SK-N-SH treated with all-trans-retinoic acid at 6 μM for 48 hours (cell line): ENCODE measurements around the gene WDR53.

ENCODE experiments used
- ATAC-seq: fragments of 200-7000 bp; cut with Tn5 transposase; 3 replicates; pipeline ENCODE4 v1.9.1; 2020; ENCODE audit warnings: mild to moderate bottlenecking, moderate library complexity
- ARNTL ChIP-seq: fragments of 450-650 bp; formaldehyde crosslinking; IDR thresholded peaks from 2 replicates; pipeline ENCODE4 v1.5.0; 2020; ENCODE audit warnings: low read depth, mild to moderate bottlenecking, moderate library complexity, borderline replicate concordance
- CREB5 ChIP-seq: fragments of 250-450 bp; sonication (Bioruptor Pico); IDR thresholded peaks from 2 replicates; pipeline ENCODE4 v1.5.1; 2020; ENCODE audit warnings: low read depth, mild to moderate bottlenecking, moderate library complexity
- CSDC2 ChIP-seq: fragments of 250-450 bp; sonication (Bioruptor Pico); IDR thresholded peaks from 2 replicates; pipeline ENCODE4 v1.5.0; 2020; ENCODE audit warnings: mild to moderate bottlenecking, moderate library complexity
- CSRNP3 ChIP-seq: fragments of 250-450 bp; sonication (Bioruptor Pico); IDR thresholded peaks from 2 replicates; pipeline ENCODE4 v1.5.1; 2021; ENCODE audit warnings: mild to moderate bottlenecking, moderate library complexity
- ESRRG ChIP-seq: fragments of 250-450 bp; sonication (Bioruptor Pico); IDR thresholded peaks from 2 replicates; pipeline ENCODE4 v1.6.1; 2021; ENCODE audit warnings: mild to moderate bottlenecking
- GLIS3 ChIP-seq: fragments of 250-450 bp; sonication (Bioruptor Pico); IDR thresholded peaks from 2 replicates; pipeline ENCODE4 v1.5.0; 2020; ENCODE audit warnings: mild to moderate bottlenecking, moderate library complexity
- OSR1 ChIP-seq: fragments of 250-450 bp; sonication (Bioruptor Pico); IDR thresholded peaks from 2 replicates; pipeline ENCODE4 v1.8.0; 2022; ENCODE audit warnings: moderate library complexity, mild to moderate bottlenecking, inconsistent platforms
- PATZ1 ChIP-seq: fragments of 250-450 bp; sonication (Bioruptor Pico); IDR thresholded peaks from 2 replicates; pipeline ENCODE4 v1.8.0; 2020; ENCODE audit warnings: mild to moderate bottlenecking, moderate library complexity, borderline replicate concordance
- RARB ChIP-seq: fragments of 250-450 bp; sonication (Bioruptor Pico); IDR thresholded peaks from 2 replicates; pipeline ENCODE4 v1.8.0; 2021; ENCODE audit warnings: mild to moderate bottlenecking, moderate library complexity
- TCF4 ChIP-seq: fragments of 250-450 bp; sonication (Bioruptor Pico); IDR thresholded peaks from 2 replicates; pipeline ENCODE4 v1.8.0; 2021; ENCODE audit warnings: mild to moderate bottlenecking, moderate library complexity, borderline replicate concordance
- TOX ChIP-seq: fragments of 250-450 bp; sonication (Bioruptor Pico); IDR thresholded peaks from 2 replicates; pipeline ENCODE4 v1.8.0; 2021; ENCODE audit warnings: mild to moderate bottlenecking, moderate library complexity, borderline replicate concordance
- ZC3H10 ChIP-seq: fragments of 250-450 bp; sonication (Bioruptor Pico); IDR thresholded peaks from 2 replicates; pipeline ENCODE4 v1.5.1; 2021; ENCODE audit warnings: mild to moderate bottlenecking, moderate library complexity
- ZFP3 ChIP-seq: fragments of 250-450 bp; sonication (Bioruptor Pico); IDR thresholded peaks from 2 replicates; pipeline ENCODE4 v1.5.0; 2020; ENCODE audit warnings: mild to moderate bottlenecking, moderate library complexity
- ZFP30 ChIP-seq: fragments of 450-650 bp; formaldehyde crosslinking; IDR thresholded peaks from 2 replicates; pipeline ENCODE4 v1.5.0; 2022; ENCODE audit warnings: mild to moderate bottlenecking, moderate library complexity
- ZNF70 ChIP-seq: fragments of 450-650 bp; formaldehyde crosslinking; IDR thresholded peaks from 2 replicates; pipeline ENCODE4 v1.5.0; 2020; ENCODE audit warnings: mild to moderate bottlenecking, moderate library complexity
- ZNF8 ChIP-seq: fragments of 450-650 bp; formaldehyde crosslinking; IDR thresholded peaks from 2 replicates; pipeline ENCODE4 v1.5.0; 2020; ENCODE audit warnings: mild to moderate bottlenecking, moderate library complexity
- TF ChIP-seq, protein P1 (sequence below): fragments of 250-450 bp; sonication (Bioruptor Pico); IDR thresholded peaks from 2 replicates; pipeline ENCODE4 v1.5.0; 2020; ENCODE audit warnings: mild to moderate bottlenecking, moderate library complexity
- TF ChIP-seq, protein P2 (sequence below): fragments of 250-450 bp; sonication (Bioruptor Pico); IDR thresholded peaks from 2 replicates; pipeline ENCODE4 v1.8.0; 2021; ENCODE audit warnings: low read depth, mild to moderate bottlenecking, moderate library complexity, borderline replicate concordance

WDR53 gene

GRCh38 chr3:196559826-196560225 lies 8.5 kb downstream of the WDR53 start:
- no peak for TF ChIP-seq TCF4 (CRISPR knock-in tag)
- no peak for TF ChIP-seq OSR1 (CRISPR knock-in tag)
- TF ChIP-seq TOX (CRISPR knock-in tag), result no peak
- TF ChIP-seq ZFP3, result no peak
- TF ChIP-seq, protein P1, sequence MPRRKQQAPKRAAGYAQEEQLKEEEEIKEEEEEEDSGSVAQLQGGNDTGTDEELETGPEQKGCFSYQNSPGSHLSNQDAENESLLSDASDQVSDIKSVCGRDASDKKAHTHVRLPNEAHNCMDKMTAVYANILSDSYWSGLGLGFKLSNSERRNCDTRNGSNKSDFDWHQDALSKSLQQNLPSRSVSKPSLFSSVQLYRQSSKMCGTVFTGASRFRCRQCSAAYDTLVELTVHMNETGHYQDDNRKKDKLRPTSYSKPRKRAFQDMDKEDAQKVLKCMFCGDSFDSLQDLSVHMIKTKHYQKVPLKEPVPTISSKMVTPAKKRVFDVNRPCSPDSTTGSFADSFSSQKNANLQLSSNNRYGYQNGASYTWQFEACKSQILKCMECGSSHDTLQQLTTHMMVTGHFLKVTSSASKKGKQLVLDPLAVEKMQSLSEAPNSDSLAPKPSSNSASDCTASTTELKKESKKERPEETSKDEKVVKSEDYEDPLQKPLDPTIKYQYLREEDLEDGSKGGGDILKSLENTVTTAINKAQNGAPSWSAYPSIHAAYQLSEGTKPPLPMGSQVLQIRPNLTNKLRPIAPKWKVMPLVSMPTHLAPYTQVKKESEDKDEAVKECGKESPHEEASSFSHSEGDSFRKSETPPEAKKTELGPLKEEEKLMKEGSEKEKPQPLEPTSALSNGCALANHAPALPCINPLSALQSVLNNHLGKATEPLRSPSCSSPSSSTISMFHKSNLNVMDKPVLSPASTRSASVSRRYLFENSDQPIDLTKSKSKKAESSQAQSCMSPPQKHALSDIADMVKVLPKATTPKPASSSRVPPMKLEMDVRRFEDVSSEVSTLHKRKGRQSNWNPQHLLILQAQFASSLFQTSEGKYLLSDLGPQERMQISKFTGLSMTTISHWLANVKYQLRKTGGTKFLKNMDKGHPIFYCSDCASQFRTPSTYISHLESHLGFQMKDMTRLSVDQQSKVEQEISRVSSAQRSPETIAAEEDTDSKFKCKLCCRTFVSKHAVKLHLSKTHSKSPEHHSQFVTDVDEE, result no peak
- no peak for TF ChIP-seq CREB5 (CRISPR knock-in tag)
- TF ChIP-seq, protein P2, sequence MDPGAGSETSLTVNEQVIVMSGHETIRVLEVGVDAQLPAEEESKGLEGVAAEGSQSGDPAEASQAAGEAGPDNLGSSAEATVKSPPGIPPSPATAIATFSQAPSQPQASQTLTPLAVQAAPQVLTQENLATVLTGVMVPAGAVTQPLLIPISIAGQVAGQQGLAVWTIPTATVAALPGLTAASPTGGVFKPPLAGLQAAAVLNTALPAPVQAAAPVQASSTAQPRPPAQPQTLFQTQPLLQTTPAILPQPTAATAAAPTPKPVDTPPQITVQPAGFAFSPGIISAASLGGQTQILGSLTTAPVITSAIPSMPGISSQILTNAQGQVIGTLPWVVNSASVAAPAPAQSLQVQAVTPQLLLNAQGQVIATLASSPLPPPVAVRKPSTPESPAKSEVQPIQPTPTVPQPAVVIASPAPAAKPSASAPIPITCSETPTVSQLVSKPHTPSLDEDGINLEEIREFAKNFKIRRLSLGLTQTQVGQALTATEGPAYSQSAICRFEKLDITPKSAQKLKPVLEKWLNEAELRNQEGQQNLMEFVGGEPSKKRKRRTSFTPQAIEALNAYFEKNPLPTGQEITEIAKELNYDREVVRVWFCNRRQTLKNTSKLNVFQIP (CRISPR knock-in tag), result no peak
- no peak for ATAC-seq

DNA sequence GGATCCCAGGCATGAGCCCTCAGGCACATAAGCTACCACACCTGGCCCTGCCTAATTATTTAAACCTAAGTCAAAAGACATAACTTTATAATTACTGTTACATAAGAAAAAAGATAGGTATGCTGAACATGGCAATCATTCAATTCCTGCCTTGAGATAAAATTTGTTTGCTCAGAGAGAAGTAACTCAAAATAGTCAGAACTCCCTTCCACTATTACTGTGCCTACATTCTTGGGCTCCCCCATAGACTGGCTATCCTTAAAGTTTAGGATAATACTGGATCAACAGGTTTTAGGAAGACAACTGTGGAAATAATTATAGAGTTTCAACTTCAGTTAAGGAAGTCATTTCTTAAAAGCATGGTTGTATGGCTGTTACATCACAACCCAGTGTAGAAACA lies 9.9 kb downstream of the WDR53 start:
- TF ChIP-seq ZFP3, result no peak
- TF ChIP-seq CSDC2, result no peak
- TF ChIP-seq ARNTL (CRISPR knock-in tag), result no peak
- TF ChIP-seq CSRNP3 (CRISPR knock-in tag), result no peak
- TF ChIP-seq ESRRG (CRISPR knock-in tag), result no peak
- no peak for TF ChIP-seq GLIS3 (CRISPR knock-in tag)
- TF ChIP-seq RARB, result no peak
- no peak for TF ChIP-seq PATZ1 (CRISPR knock-in tag)
- TF ChIP-seq, protein P2 (CRISPR knock-in tag), result no peak
- no peak for TF ChIP-seq ZNF70 (CRISPR knock-in tag)
- no peak for TF ChIP-seq TOX (CRISPR knock-in tag)
- TF ChIP-seq, protein P1, result no peak
- TF ChIP-seq ZNF8 (CRISPR knock-in tag), result no peak
- no peak for TF ChIP-seq ZC3H10 (CRISPR knock-in tag)
- no peak for TF ChIP-seq ZFP30 (CRISPR knock-in tag)
- TF ChIP-seq TCF4 (CRISPR knock-in tag), result no peak
- no peak for ATAC-seq
